GM19468 (cell line): ENCODE results near the gene ITGB3.
"Not testable (repeated sequence)": the region's sequence is repeated elsewhere in the genome, so short reads cannot be mapped to it uniquely, and the experiment has no call there.

ENCODE experiments used
- ATAC-seq: cut with Tn5 transposase; IDR thresholded peaks from one replicate; pipeline ENCODE4 v1.9.1; 2021; ENCODE audit warnings: mild to moderate bottlenecking, moderate library complexity, moderate number of reproducible peaks; ENCODE audit not compliant: unreplicated experiment; ENCODE audit errors: extremely low read depth

ITGB3 gene

DNA sequence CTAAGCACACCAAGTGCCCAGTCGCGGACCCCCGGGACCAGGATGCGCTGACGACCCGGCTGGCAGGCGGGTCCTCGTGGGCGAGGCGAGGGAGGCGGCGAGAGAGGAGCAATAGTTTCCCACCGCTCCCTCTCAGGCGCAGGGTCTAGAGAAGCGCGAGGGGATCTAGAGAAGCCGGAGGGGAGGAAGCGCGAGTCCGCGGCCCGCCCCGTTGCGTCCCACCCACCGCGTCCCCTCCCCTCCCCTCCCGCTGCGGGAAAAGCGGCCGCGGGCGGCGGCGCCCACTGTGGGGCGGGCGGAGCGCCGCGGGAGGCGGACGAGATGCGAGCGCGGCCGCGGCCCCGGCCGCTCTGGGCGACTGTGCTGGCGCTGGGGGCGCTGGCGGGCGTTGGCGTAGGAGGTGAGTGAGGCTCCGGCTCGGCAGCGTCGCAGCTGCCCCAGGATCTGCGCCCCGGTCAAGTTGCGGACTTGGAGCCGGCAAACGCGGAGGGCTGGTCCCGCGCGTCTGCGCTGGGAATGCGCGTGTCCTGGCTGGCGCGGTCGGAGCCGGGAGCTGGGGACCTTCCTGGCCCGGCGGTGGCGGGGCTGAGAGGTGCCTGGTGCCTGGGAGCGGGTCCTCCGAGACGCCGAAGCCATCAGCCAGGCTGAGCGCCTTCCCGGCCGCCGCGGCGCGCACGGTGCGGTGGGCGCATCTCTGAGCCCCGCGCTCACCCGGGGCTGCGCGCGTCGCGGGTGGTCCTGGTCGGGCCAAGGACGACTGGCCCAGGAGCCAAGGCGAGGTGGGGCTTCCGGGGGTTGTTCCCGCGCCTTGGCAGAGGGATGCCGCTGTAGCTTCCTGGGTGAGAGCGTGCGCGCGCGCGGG lies at the start of gene ITGB3:
TSS of gene ITGB3 (plus strand) at position 287 of the 862 bp plus-strand sequence. CDS start at position 322, 35 bp downstream.
- ATAC-seq, result no peak

- ATAC-seq, result no peak
Measured at GRCh38 chr17:47203984-47204721, 49.5 kb upstream of the ITGB3 start.

GRCh38 chr17:47204722-47205418 lies 48.8 kb upstream of the ITGB3 start:
- ATAC-seq, result no peak

DNA sequence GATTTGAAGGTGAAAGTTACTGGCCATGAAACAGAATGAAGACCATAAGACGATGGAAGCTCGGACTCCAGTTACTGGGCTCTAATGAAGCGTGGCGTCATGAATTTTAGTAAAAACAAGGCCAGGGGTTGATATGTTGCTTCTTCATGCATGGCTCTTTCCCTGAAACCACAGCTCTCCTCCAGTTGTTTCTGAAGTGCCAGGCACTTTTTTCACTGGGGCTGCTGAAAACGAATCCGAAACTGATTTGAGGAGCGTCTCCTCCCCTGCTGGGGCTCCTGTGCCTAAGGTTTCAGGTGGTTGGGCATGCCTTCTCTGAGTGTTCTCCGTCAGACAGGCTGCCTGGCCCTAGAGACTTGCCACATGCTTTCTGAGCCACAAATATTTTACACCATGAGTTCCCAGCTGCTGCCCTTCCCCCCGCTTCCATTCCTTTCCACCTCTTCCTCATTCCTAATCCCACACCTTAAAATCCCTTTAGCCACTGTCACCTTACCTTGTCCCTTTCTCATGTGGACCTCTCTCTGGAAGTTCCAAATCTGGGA lies 48.1 kb upstream of the ITGB3 start:
- ATAC-seq, result peak; percentile 36

DNA sequence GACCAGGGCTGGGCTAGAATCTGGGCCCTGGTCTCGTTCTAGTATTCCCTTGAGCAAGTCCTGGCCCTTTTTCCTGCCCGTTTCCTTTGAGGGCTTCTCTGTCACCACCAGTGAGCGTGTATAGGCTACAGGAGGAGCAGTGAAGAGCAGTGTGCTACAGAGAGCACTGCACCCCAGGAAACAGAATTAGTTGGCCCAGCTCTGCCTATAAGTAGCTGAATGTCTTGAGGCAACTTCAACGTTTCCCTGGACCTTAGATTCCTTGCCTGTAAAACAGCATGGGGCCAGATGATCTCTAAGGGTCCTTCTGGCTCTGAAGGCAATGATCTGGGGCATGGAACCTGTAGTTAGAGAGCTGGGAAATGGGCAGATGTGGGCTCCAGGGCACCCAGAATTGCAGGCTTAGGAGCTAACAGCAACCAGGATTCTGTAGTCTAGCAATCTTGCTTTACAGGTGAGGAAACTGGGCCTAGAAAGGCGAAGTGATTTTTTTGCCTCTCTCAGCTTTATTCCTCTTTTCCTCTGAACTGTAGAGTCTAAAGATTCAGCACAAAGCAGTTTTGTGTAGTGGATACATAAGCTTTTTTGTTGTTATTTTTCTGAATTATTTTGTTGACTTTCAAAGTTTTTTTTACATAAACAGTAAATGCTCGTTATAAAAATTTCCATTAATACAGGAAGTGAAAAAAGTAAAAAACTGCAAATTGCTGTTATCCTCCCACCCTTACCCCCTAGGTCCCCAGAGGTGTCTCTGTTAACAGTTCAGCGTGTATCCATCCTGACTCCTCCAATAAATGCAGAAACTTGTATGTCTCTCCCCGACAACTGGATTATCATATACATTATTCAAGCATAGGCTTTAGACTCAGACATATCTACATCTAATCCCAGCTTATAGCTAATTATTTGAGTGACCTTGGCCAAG lies 46.2 kb upstream of the ITGB3 start:
- ATAC-seq, result no peak

GRCh38 chr17:47208744-47209488 lies 44.7 kb upstream of the ITGB3 start, which contains the start of gene MYL4:
Gene MYL4 (plus strand): TSS chr17:47209348. CDS start chr17:47209423, 75 bp downstream.
- ATAC-seq, result no peak

DNA sequence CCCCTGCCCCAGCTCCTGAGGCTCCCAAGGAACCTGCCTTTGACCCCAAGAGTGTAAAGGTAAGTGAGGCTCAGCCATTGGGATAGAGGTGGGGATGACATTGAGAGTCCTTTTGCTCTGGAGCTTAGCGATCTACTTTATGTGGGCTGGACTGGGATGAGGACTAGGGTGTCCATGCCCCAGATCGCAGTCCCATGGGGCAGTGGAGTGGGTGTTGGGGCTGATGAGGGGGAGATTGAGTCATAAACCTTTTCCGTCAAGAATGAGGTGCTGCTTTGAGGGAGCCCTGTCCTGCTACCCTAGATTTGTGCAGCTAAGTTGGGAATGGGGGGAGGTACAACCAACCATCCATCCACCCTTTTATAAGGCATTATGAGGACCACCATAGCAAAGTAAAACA lies 44.1 kb upstream of the ITGB3 start:
- no peak for ATAC-seq

- ATAC-seq, result no peak
Measured at GRCh38 chr17:47210105-47210504, 43.5 kb upstream of the ITGB3 start.

GRCh38 chr17:47210779-47211178 lies 42.8 kb upstream of the ITGB3 start:
- ATAC-seq, result no peak

DNA sequence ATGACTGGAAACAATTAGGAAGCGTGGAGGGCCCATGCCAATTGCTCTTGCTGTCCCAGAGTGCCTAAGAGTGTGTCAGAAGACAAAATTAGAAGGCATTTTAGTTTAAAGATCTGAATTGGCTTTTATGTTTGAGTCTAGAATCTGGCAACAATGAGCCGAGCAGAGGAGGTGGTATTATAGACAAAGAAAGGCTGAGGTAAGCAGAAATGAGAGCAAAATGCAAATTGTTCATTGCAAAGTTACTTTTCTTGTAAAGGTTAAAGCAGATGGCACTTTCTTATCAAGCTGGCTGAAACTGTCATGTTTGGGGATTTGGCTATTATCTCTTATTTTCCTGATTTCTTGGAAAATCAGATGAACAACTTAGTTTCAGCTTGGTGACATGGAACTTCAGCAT lies 41.2 kb upstream of the ITGB3 start:
- ATAC-seq, result no peak

- no peak for ATAC-seq
Measured at GRCh38 chr17:47213540-47213939, 40.1 kb upstream of the ITGB3 start.

- ATAC-seq, result no peak
Measured at GRCh38 chr17:47214931-47215330, 38.7 kb upstream of the ITGB3 start.

- not testable (repeated sequence) for ATAC-seq
Measured at GRCh38 chr17:47216821-47217220, 36.8 kb upstream of the ITGB3 start.

- ATAC-seq, result not testable (repeated sequence)
Measured at GRCh38 chr17:47217279-47217678, 36.3 kb upstream of the ITGB3 start.

- ATAC-seq, result no peak
Measured at GRCh38 chr17:47218896-47219430, 34.7 kb upstream of the ITGB3 start.

DNA sequence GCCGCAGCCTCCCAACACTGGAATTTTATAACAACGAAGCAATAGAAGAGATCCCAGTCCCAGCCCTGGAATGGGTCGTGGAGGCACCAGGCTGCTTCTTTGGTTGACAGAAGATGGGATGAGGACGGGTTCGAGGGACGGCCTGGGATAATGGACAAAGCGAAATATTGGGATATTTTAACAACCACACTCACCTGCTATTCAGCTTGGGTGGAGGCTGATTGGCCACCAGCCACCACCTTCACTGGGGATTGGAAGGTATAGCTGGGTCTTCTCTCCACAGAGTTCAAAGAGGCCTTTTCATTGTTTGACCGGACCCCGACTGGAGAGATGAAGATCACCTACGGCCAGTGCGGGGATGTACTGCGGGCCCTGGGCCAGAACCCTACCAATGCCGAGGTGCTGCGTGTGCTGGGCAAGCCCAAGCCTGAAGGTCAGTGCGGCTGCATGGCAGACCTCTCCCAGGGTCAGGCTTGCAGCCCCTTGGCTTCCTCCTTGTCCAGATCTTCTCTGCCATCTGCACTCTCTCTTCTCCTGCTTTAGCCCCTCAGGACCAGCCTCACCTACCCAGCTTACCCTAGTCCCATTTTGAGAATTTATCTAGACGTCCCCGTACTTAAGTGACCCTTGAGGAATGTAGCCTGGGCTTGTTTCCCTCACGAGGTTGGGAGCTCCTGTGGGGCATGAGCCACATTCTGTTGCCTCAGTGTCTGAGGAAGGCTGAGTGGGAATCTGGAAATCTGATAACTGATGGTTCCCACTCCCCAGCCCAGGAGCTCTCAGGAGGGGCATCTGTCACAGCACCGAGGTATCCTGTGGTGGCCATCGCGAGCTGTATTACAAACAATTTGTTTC lies 33.8 kb upstream of the ITGB3 start:
- no peak for ATAC-seq

GRCh38 chr17:47220531-47220999 lies 33.1 kb upstream of the ITGB3 start:
- no peak for ATAC-seq
